ENCODE data around the gene KCTD17.

The KCTD17 gene

GRCh38 chr22:37021041-37021440 lies 30.5 kb upstream of the KCTD17 start:
- DNase-seq = no peak

- DNase-seq = peak; percentile 60
Measured at GRCh38 chr22:37021710-37022482, 29.6 kb upstream of the KCTD17 start.

GRCh38 chr22:37022483-37023337 lies 28.8 kb upstream of the KCTD17 start:
- DNase-seq = no peak

DNA sequence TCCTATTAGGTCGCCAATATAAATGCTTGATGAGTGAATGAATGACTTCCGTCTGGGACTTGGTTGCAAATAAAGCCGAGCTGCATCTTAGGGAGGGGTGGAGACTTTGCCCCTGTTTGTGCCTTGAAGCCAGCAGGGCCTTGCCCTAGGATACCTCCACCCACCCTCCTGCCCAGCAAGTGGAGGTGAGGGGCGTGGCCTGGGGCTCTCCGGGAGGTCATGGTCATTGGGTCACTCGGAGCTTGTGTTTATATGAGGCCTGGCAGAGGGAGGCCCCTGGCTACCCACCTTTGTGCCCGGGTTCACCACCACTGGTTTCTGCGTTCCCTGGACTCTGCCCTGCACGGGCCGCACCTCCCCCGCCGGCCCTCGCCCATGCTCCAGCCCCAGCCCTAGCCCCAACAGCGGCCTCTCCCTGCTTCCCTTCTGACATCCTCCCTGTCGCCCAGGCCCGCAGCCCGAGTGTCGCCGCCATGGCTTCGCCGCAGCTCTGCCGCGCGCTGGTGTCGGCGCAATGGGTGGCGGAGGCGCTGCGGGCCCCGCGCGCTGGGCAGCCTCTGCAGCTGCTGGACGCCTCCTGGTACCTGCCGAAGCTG lies 27.7 kb upstream of the KCTD17 start:
- no peak for DNase-seq

DNA sequence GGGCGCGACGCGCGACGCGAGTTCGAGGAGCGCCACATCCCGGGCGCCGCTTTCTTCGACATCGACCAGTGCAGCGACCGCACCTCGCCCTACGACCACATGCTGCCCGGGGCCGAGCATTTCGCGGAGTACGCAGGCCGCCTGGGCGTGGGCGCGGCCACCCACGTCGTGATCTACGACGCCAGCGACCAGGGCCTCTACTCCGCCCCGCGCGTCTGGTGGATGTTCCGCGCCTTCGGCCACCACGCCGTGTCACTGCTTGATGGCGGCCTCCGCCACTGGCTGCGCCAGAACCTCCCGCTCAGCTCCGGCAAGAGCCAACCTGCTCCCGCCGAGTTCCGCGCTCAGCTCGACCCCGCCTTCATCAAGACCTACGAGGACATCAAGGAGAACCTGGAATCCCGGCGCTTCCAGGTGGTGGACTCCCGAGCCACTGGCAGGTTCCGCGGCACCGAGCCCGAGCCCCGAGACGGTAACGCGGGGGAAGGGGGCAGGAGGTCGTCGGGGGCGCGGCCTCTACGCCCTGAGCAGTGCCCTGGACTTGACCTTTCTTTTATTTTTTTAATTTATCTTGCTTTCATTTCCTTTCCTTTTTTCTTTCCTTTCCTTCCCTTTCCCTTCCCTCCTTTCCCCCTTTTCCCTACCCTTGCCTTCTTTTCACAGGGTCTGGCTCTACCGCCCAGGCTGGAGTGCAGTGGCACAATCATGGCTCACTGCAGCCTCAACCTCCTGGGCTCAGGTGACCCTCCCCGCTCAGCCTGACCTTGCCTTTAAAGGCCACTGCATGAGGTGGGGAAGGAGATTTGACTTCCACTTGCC lies 27.0 kb upstream of the KCTD17 start:
- DNase-seq = no peak

DNA sequence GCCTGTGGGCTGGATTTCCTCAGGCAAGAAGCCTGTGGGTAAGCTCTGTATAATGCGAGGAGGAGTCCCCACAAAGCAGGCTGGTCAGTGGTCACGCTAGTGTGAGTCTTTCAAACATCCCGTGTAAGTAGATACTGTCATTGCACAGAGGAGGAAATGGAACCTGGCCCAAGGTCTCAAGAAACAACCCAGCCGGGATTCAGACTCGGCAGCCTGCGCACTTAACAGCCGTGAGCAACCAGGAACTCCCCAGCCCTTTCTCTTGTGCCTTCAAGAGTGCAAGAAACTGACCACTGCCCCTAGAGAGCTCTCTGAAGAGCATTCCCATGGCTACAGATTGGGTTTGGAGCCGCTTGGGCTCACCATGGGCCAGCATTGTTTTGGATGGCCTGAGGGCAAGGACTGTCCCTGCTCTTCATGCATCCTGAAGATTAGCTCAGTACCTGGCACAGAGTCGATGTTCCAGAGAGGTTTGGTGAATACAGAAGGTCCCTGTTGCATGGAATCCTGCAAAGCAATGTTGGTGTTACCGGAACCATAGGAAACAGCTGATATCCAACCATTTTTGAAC lies 26.0 kb upstream of the KCTD17 start:
- no peak for DNase-seq

GRCh38 chr22:37026325-37026724 lies 25.2 kb upstream of the KCTD17 start:
- DNase-seq = no peak

DNA sequence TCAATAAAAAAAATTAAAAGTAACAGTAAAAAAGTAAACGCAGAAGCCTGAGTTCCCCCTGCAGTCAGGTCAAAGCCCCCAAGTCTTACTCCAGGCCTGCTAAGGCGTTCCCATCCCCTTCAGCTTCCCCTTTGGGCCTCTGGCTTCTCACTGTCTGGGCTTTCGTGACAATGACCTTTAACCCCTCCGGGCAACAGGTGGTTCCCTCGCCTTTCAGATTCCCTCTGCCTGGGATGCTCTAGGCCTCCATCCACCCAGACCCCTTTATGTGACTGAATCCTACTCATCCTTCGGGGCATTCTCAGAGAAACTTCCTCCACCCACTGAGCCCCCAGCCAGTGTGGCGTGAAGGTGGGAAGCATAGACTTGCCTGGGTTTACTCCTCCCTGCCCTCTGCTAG lies 24.0 kb upstream of the KCTD17 start:
- DNase-seq = no peak

DNA sequence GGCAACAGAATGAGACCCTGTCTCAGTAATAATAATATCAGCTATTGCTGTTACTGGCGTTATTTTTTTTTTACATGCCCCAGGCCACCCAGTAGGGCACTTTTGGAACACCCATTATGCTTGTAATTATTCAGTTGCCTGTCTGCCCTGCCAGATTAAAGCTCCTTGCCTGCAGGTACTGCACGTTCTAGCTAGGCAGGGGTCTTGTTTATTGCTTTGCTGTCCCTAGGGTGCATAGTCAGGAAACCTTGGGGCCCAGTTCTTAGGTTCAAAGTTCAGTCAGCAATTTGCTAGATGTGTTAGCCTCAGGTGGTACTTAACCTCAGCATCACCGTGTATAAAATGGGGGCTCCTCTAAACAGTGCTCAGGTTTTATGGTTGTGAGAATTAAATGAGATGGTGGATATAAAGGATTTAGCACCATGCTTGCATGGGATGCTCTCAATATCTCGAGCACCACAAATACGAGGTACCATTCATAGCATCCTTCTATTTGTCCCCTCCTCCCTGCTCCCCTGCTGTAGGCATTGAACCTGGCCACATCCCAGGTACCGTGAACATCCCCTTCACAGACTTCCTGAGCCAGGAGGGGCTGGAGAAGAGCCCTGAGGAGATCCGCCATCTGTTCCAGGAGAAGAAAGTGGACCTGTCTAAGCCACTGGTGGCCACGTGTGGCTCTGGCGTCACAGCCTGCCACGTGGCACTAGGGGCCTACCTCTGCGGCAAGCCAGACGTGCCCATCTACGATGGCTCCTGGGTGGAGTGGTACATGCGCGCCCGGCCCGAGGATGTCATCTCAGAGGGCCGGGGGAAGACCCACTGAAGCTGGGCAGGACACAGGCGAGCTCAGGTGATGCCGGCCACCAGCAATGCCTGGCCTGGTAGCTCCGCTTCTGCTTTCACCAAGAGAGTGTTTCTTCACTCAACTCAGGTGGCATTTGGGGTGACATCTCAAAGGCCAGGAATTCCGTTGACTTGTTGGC lies 22.6 kb upstream of the KCTD17 start:
- no peak for DNase-seq

DNA sequence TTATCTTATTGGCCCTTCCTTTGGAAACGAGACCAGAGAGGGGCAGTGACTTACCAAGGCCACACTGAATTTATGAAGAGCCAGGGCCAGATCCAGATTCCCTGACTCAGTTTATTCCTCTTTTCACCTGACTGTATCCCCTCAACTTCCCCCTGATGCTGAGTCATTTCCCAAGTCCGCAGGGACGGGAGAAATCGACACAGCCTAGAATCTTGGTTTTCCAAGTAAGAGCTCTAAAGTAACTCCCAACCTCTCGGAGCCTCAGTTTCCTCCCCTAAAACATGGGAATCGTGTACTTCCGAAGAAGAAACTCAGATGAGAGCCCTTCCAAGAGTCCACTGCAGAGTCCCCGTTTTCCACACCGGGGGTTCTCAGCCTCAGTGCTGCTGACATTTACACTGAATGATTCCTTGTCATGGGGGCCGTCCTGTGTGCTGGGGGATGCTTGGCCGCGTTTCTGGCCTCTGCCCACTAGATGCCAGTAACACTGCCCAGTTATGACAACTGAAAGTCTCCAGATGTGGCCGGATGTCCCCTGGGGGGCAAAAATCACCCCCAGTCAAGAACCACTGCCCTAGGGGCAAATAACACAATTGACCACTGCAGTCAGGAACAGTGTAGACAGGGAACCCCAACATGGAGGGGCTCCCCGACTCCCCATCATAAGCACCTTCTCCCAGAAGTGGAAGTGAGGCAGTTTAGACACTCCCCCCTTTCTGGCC lies 20.8 kb upstream of the KCTD17 start:
- DNase-seq = no peak

- no peak for DNase-seq
Measured at GRCh38 chr22:37032134-37032534, 19.4 kb upstream of the KCTD17 start.

GRCh38 chr22:37032535-37033460 lies 18.7 kb upstream of the KCTD17 start:
- DNase-seq = no peak

- no peak for DNase-seq
Measured at GRCh38 chr22:37033605-37034430, 17.7 kb upstream of the KCTD17 start.

GRCh38 chr22:37036655-37037377 lies 14.7 kb upstream of the KCTD17 start:
- no peak for DNase-seq

GRCh38 chr22:37037669-37038068 lies 13.9 kb upstream of the KCTD17 start:
- no peak for DNase-seq

DNA sequence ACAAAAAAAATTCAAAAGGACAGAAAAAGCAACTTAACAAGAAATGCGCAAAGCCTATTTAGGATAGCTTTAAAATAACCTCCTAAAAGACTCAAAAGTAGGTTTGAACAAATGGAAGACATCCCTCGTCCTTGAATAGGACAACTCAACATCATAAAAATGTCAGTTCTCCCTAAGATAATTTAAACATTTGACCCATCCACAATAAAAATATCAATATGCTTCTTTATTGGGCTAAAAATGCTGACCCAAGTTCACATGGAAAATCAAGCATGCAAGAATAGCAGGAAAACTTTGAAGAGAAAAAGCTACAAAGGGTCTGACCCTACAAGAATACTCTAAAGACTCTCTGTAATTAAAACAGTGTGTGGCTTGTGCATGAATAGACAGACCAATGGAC lies 12.1 kb upstream of the KCTD17 start:
- no peak for DNase-seq

- DNase-seq = no peak
Measured at GRCh38 chr22:37043209-37043827, 8.2 kb upstream of the KCTD17 start.

Measured in CD4-positive, alpha-beta T cell treated with Interleukin-21 for 1 hour (primary cell).